Measurements from ENCODE around the gene ANKRD36C. TPM values are rescaled to one million over a fixed set of nuclear protein-coding genes. Genes with fewer than 3 reads are reported as not detected.
A peak's percentile ranks its signal among the peaks of the same experiment; 100 is the strongest.
"Not testable (repeated sequence)": the region's sequence is repeated elsewhere in the genome, so short reads cannot be mapped to it uniquely, and the experiment has no call there.

ANKRD36C gene
- total RNA-seq, 1 donor from 2014 or later: 29.9 TPM

DNA sequence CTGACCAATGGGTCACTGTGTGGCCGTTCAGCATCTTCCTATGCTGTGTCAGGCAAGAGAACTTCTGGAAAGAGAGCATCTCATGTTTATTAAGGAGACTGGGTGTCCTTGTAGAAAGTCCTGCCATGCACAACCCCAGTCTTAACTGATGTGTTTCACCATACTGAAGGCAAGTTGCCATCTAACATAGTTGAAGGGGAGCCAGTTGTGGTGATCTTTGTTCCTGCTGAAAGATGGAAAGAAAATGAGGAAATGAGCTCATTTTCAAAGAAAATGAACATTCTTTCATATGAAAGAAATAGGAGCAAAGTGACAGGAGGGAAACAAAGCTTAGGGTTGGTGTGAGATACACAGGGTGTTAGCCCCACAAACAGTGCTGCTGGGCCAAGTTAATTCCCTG lies 178.3 kb downstream of the ANKRD36C start:
- H3K36me3 Mint-ChIP-seq (ENCODE audit: low read depth): peaks cover 31% of the 10 kb centered on the region
- H3K9me3 Mint-ChIP-seq (ENCODE audit: low read depth): peaks cover 45% of the 10 kb centered on the region
- not testable (repeated sequence) for H3K27me3 Mint-ChIP-seq (ENCODE audit: low read depth); H3K4me1 Mint-ChIP-seq (ENCODE audit: low read depth); H3K4me3 Mint-ChIP-seq (ENCODE audit: unreplicated experiment); H3K27ac Mint-ChIP-seq (ENCODE audit: unreplicated experiment); DNase-seq (ENCODE audit: low spot score)

DNA sequence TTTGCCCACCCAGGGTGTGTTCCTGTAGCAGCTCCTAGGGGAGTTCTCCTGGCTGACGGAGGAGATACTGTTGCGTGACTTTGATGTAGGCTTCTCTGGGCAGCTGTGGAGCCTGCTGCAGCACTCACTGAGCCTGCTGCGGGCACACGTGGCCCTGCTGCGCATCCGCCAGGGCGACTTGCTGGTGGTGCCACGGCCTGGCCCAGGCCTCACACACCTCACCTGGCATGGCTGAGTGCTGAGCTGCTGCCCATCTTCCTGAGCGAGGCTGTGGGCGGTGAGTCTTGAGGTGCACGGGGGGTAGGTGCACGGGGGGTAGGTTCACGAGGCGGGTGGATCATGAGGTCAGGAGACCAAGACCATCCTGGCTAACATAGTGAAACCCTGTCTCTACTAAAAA lies 191.7 kb downstream of the ANKRD36C start:
- DNase-seq (ENCODE audit: low spot score): peak; percentile 72
- no peak overlapping the region for H3K4me3 Mint-ChIP-seq (ENCODE audit: unreplicated experiment)
- peaks cover 15% of the 10 kb centered on the region for H3K36me3 Mint-ChIP-seq (ENCODE audit: low read depth)
- H3K4me1 Mint-ChIP-seq (ENCODE audit: low read depth): no peaks in the 10 kb centered on the region
- no peak overlapping the region for H3K27ac Mint-ChIP-seq (ENCODE audit: unreplicated experiment)
- H3K27me3 Mint-ChIP-seq (ENCODE audit: low read depth): no peaks in the 10 kb centered on the region
- TF ChIP-seq, protein P1, sequence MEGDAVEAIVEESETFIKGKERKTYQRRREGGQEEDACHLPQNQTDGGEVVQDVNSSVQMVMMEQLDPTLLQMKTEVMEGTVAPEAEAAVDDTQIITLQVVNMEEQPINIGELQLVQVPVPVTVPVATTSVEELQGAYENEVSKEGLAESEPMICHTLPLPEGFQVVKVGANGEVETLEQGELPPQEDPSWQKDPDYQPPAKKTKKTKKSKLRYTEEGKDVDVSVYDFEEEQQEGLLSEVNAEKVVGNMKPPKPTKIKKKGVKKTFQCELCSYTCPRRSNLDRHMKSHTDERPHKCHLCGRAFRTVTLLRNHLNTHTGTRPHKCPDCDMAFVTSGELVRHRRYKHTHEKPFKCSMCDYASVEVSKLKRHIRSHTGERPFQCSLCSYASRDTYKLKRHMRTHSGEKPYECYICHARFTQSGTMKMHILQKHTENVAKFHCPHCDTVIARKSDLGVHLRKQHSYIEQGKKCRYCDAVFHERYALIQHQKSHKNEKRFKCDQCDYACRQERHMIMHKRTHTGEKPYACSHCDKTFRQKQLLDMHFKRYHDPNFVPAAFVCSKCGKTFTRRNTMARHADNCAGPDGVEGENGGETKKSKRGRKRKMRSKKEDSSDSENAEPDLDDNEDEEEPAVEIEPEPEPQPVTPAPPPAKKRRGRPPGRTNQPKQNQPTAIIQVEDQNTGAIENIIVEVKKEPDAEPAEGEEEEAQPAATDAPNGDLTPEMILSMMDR (IDR thresholded peaks at IDR 0.05): no peak
- H3K9me3 Mint-ChIP-seq (ENCODE audit: low read depth): peaks cover 26% of the 10 kb centered on the region

DNA sequence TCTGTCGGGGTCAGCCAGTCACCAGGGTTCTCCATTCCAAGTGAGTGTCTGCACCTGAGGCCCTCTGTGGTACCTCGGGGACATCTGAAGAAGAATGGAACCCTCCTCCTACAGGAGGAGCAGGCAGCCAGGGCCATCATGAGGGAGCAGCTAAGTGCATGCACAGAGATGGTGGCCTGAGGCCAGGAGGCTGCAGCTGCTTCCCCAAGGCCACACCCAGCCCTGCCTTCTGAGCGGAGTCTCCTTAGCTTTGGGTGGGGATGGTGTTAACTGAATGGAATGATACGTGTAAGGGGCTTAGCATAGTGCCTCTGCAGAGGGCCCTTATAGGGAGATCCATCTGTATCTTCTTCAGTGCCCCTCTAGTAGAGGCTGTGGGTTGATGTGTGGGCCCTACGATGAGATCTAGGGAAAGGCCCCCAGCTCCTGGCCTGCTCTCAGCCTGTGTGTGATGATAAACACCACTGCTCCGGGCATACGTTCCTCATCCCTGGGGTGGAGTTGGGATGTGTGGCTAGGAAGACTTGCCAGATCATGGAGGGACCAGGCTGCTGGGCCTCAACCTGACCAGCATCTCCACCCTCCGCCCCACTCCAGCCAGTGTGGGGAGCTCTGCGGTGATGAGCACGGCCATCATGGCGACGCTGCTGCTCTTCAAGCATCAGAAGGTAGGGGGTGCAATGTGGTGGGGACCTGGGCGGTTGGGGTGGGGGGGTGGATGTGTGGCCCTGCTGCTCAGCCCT lies 192.3 kb downstream of the ANKRD36C start:
- not testable (repeated sequence) for DNase-seq (ENCODE audit: low spot score); H3K27ac Mint-ChIP-seq (ENCODE audit: unreplicated experiment); H3K4me3 Mint-ChIP-seq (ENCODE audit: unreplicated experiment); H3K4me1 Mint-ChIP-seq (ENCODE audit: low read depth); H3K27me3 Mint-ChIP-seq (ENCODE audit: low read depth); H3K36me3 Mint-ChIP-seq (ENCODE audit: low read depth)
- peaks cover 24% of the 10 kb centered on the region for H3K9me3 Mint-ChIP-seq (ENCODE audit: low read depth)

DNA sequence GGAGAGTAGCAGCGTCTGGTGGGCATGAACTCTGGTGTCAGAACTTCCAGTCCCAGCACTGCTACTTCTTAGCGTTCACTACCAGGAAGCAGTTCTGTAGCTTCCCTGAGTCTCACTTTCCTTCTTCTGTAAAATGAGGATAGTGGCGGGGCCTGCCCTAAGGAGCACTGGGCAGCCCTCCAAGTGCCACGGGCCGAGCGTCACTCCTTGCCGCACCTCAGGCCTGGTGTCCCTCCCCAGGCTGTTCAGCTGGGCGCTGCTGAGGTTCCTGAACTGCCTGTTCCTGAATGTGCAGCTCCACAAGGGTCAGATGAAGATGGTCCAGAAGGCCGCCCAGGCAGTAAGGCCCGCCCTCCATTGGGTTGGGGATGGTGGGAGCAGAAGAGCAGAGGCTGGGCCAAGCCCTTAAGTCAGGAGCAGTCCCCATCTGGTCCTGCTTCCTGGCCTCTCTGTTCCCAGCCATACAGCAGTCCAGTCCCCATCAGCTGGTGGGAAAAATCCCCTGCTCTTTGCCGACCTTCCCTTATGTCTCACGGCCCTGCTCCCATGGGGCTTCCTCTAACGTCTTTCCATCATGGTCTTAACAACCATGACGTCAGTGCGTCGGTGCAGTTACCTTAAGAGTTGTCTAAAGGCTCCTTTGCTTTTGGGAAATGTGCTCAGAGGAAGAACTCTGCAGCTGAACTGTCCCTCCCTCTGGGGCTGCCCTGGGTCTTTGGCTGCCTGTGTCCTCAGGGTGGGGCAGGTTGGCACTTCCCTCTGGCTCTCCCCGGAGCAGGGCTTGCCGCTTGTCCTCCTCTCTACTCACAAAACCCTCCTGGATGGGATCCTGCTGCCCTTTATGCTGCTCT lies 195.2 kb downstream of the ANKRD36C start:
- H3K27me3 Mint-ChIP-seq (ENCODE audit: low read depth); H3K4me3 Mint-ChIP-seq (ENCODE audit: unreplicated experiment); H3K27ac Mint-ChIP-seq (ENCODE audit: unreplicated experiment); H3K4me1 Mint-ChIP-seq (ENCODE audit: low read depth); H3K36me3 Mint-ChIP-seq (ENCODE audit: low read depth); DNase-seq (ENCODE audit: low spot score): not testable (repeated sequence)
- H3K9me3 Mint-ChIP-seq (ENCODE audit: low read depth): peaks cover 11% of the 10 kb centered on the region

DNA sequence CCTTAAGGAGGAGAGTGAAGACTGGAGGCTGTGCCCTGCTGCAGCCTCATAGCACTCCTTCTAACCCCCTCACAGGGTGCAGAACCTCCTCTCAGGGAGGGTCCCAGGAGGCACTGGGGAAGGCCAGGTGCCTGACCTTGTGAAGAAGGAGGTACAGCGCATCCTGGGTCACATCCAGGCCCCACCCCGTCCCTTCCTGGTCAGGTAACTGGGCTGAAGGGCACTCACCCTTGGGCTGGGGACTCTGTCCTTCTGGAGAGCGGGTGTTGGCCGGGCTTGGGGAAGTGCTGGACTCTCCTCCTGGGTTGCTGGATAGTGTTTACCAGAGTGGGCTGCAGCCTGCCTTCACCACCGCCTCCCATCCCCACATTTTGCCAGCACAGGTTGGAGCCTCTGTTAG lies 197.7 kb downstream of the ANKRD36C start:
- not testable (repeated sequence) for H3K27me3 Mint-ChIP-seq (ENCODE audit: low read depth); DNase-seq (ENCODE audit: low spot score); H3K4me1 Mint-ChIP-seq (ENCODE audit: low read depth); H3K27ac Mint-ChIP-seq (ENCODE audit: unreplicated experiment); H3K36me3 Mint-ChIP-seq (ENCODE audit: low read depth); H3K9me3 Mint-ChIP-seq (ENCODE audit: low read depth); H3K4me3 Mint-ChIP-seq (ENCODE audit: unreplicated experiment)

DNA sequence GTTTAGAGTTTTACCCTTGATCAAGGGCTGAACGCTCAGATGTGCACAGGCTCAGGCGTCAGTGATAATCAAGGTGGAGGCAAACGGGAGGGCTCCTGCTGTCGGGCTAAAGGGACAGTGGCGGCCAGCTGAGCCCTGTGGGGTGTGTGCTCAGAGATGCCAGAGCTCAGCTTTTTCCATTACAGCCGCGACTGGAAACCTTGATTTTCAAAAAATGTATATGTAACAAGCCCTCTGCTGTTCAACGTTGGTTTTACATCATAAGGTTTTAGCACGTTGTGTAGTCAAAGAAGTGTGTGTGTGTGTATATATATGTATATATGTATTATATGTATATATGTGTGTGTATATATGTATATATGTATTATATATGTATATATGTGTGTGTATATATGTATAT lies 201.4 kb downstream of the ANKRD36C start:
- not testable (repeated sequence) for H3K4me3 Mint-ChIP-seq (ENCODE audit: unreplicated experiment); H3K9me3 Mint-ChIP-seq (ENCODE audit: low read depth); H3K27ac Mint-ChIP-seq (ENCODE audit: unreplicated experiment); DNase-seq (ENCODE audit: low spot score); H3K27me3 Mint-ChIP-seq (ENCODE audit: low read depth); H3K4me1 Mint-ChIP-seq (ENCODE audit: low read depth); H3K36me3 Mint-ChIP-seq (ENCODE audit: low read depth)

DNA sequence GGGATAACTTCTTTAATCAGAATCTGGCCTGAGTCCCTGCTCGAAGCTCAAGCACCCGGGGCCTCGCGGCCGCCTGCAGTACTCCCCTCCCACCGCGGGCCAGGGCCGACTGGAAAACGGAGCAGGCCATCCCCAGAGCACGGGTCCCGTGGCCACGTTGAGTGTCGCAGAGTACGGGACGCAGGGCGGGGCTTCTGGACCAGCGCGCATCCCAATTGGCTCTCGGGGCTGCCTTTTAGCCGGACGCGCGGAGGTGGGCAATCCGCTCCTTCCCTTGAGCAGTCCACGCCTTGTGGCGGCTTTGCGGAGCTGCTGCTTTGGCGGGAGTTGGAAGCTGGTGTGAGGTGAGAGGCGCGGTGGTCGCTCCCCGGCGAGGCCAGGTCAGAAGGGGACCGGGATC lies 202.2 kb downstream of the ANKRD36C start:
- not testable (repeated sequence) for H3K4me1 Mint-ChIP-seq (ENCODE audit: low read depth); H3K9me3 Mint-ChIP-seq (ENCODE audit: low read depth); DNase-seq (ENCODE audit: low spot score); H3K36me3 Mint-ChIP-seq (ENCODE audit: low read depth); H3K27ac Mint-ChIP-seq (ENCODE audit: unreplicated experiment); H3K27me3 Mint-ChIP-seq (ENCODE audit: low read depth); H3K4me3 Mint-ChIP-seq (ENCODE audit: unreplicated experiment)

DNA sequence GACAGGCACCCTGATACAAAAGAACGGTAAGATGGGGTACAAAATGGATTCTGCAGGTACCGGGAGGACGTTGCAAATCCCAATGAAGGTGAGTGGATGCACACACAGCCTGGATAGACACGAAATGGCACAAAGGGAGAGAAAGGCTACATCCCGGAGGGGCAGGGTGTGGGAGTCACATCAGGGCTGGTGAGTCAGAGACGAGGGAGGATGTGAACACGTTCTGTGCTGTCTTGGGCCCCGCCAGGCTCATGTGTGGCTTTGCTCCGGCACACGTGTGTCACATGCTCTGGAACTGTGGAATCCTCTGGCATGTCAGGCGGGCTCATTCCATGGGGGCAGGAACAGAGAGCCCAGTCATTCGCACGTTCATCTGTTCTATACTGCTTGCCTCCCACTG lies 203.0 kb downstream of the ANKRD36C start:
- H3K36me3 Mint-ChIP-seq (ENCODE audit: low read depth); DNase-seq (ENCODE audit: low spot score); H3K27ac Mint-ChIP-seq (ENCODE audit: unreplicated experiment); H3K4me3 Mint-ChIP-seq (ENCODE audit: unreplicated experiment); H3K27me3 Mint-ChIP-seq (ENCODE audit: low read depth); H3K4me1 Mint-ChIP-seq (ENCODE audit: low read depth); H3K9me3 Mint-ChIP-seq (ENCODE audit: low read depth): not testable (repeated sequence)

Other genes with a start within 250 kb of the ANKRD36C start
- gene GPAT2, start 43.1 kb upstream of the ANKRD36C start, total RNA-seq: not detected in 3 replicates
- gene ADRA2B, start 124.7 kb upstream of the ANKRD36C start, total RNA-seq: 0.07 TPM in 1 of 3 replicates, not detected in the others
- gene ASTL, start 146.7 kb upstream of the ANKRD36C start, total RNA-seq: not detected in 3 replicates
- 0.31 to 1.3 TPM (median 1.1 TPM) in 3 replicates for gene DUSP2, start 153.6 kb upstream of the ANKRD36C start, total RNA-seq
- 61.0 to 81.8 TPM (median 66.1 TPM) in 3 replicates for gene STARD7, start 217.0 kb upstream of the ANKRD36C start, total RNA-seq